Upper lobe of left lung (tissue), 6 donors: Measurements from ENCODE around the gene KIAA1755. TPM values are rescaled to one million over a fixed set of nuclear protein-coding genes. Genes with fewer than 3 reads are reported as not detected.

Source experiments
- ATAC-seq, 2 donors: fragments of 200-7000 bp; cut with Tn5 transposase; one replicate each; pipeline ENCODE4 v1.9.1; 2022; ENCODE audit warnings: mild to moderate bottlenecking in 2 of 2, moderate library complexity in 2 of 2; ENCODE audit not compliant: low FRiP score in 2 of 2
- DNase-seq, 2 donors: peaks; one replicate each; pipeline ENCODE4 v3.0.0-alpha.2; 2019 to 2020
- H3K27ac ChIP-seq, 4 donors: fragments of 200-600 bp; sonication (generic); one replicate each; pipeline ENCODE4 v1.5.1; 2016 to 2019
- H3K27me3 ChIP-seq, 4 donors: fragments of 200-600 bp; sonication (generic); one replicate each; pipeline ENCODE4 v1.5.1; 2017 to 2019
- H3K36me3 ChIP-seq, 4 donors: fragments of 200-600 bp; sonication (generic); one replicate each; pipeline ENCODE4 v1.5.1; 2016 to 2019
- H3K4me1 ChIP-seq, 4 donors: fragments of 200-600 bp; sonication (generic); one replicate each; pipeline ENCODE4 v1.5.1; 2018 to 2019
- H3K4me3 ChIP-seq, 4 donors: fragments of 200-600 bp; sonication (generic); one replicate each; pipeline ENCODE4 v1.5.1; 2017 to 2019; ENCODE audit warnings: mild to moderate bottlenecking in 2 of 4, moderate library complexity in 1 of 4
- H3K9me3 ChIP-seq, 4 donors: fragments of 200-600 bp; sonication (generic); one replicate each; pipeline ENCODE4 v1.5.1; 2018 to 2019
- CTCF ChIP-seq, 6 experiments: fragments of 450-650 bp in 4 of 6; fragments of 200-600 bp in 2 of 6; sonication (generic) in 2 of 6; IDR thresholded peaks; one replicate each; pipeline ENCODE4 v1.5.1; 2016 to 2019; ENCODE audit warnings: antibody characterized with exemption in 6 of 6
- EP300 ChIP-seq, 4 donors: sonication (generic); formaldehyde crosslinking; IDR thresholded peaks; one replicate each; pipeline ENCODE4 v1.5.1; 2017; ENCODE audit warnings: antibody characterized with exemption in 4 of 4, control low read depth in 2 of 4
- POLR2A ChIP-seq, 4 donors: fragments of 450-650 bp; IDR thresholded peaks; one replicate each; pipeline ENCODE4 v1.5.1; 2016 to 2017; ENCODE audit warnings: antibody characterized with exemption in 4 of 4, mild to moderate bottlenecking in 2 of 4
- POLR2AphosphoS5 ChIP-seq, 2 donors: sonication (generic); formaldehyde crosslinking; IDR thresholded peaks; one replicate each; pipeline ENCODE4 v1.5.1; 2017; ENCODE audit warnings: antibody characterized with exemption in 2 of 2
- WGBS, 2 donors: methylation state at CpG; one replicate each; pipeline ENCODE4 v1.1.5; 2017 to 2018; 5-methylcytosine and 5-hydroxymethylcytosine counted together
- total RNA-seq, 6 donors: library from RNA; depleted of rRNA in 4 of 6; stranded (reverse); fragments of >200 nt in 4 of 6; gene quantifications; one replicate each; pipeline versions ENCODE4 v1.1.0 to v1.2.1, GENCODE V29; 2016 to 2021
- donor health status: DM: no; HTN: no; CAD: no; lungs with moderate emphysema.
- donor health status: DM: no; HTN: yes; CAD: no; lungs with severe emphysema.

Gene KIAA1755
- total RNA-seq, 6 donors from 2014 or later, result 0.15 to 3.1 (median 1.4) TPM

DNA sequence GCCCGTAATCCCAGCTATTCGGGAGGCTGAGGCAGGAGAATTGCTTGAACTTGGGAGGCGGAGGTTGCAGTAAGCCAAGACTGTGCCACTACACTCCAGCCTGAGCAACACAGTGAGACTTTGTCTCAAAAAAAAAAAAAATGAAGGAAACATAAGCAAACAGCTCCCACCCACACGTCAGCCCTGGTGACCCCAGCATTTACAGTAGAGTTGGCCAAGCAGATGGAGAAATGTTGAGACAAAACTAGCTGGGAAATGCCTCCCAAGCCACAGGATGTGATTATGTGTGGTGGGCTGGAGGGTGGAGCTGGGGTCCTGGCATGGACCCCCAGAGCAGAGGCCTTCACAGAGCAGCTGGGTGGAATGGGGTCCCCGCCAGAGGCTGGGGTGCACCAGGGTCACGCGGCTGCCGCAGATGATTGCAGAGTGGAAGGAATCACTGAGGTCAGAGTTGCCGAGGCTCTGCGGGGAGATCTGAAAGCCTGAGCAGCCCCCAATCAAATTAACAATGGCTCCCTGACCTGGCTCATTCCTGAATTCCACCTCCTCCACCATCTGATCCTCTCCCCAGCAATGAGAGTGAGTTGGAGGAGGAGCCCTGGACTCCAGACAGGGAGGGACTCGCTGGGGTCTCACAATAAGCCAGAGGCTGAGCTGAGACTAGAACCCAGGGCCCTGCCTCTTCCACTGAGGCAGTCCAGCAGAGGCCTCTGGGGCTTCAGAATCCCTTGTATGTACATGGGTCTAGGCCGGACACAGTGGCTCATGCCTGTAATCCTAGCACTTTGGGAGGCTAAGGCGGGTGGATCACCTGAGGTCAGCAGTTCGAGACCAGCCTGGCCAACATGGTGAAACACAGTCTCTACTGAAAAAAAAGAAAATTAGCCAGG, 60.8 kb downstream of the KIAA1755 start:
- Histone ChIP-seq H3K4me1 (peaks cover 0 to 26% (median 12%) of the 10 kb centered on the region in 4 donors), H3K27me3 (no peaks in the 10 kb centered on the region), H3K36me3 (no peaks in the 10 kb centered on the region), H3K4me3 (no peak overlapping the region), H3K27ac (no peak overlapping the region), H3K9me3 (no peaks in the 10 kb centered on the region)
- ATAC-seq, result no peak
- no peak for DNase-seq
- 87 to 95% methylated on average over 7 to 14 of the region's 14 CpGs for WGBS, 2 donors
- TF ChIP-seq CTCF (IDR thresholded peaks at IDR 0.05), result no peak
- TF ChIP-seq POLR2AphosphoS5 (IDR thresholded peaks at IDR 0.05), result no peak
- TF ChIP-seq POLR2A (IDR thresholded peaks at IDR 0.05), result no peak
- no peak for TF ChIP-seq EP300 (IDR thresholded peaks at IDR 0.05)

- TF ChIP-seq CTCF (IDR thresholded peaks at IDR 0.05), result no peak
- TF ChIP-seq POLR2AphosphoS5 (IDR thresholded peaks at IDR 0.05), result no peak
- no peak for TF ChIP-seq POLR2A (IDR thresholded peaks at IDR 0.05)
- no peak for TF ChIP-seq EP300 (IDR thresholded peaks at IDR 0.05)
- DNase-seq (no peak), ATAC-seq (no peak)
- 77 to 82% methylated on average over 5 to 8 of the region's 8 CpGs for WGBS, 2 donors
- H3K27ac ChIP-seq, result no peak overlapping the region
- H3K9me3 ChIP-seq, result no peaks in the 10 kb centered on the region
- no peaks in the 10 kb centered on the region for H3K27me3 ChIP-seq
- no peaks in the 10 kb centered on the region for H3K36me3 ChIP-seq
- peaks cover 0 to 27% (median 12%) of the 10 kb centered on the region in 4 donors for H3K4me1 ChIP-seq
- no peak overlapping the region for H3K4me3 ChIP-seq
These were observed 62.2 kb downstream of the KIAA1755 start for GRCh38 chr20:38198238-38198861.

- no peak overlapping the region for H3K4me3 ChIP-seq
- ATAC-seq (no peak), DNase-seq (no peak)
- H3K36me3 ChIP-seq, result no peaks in the 10 kb centered on the region
- peaks cover 0 to 27% (median 12%) of the 10 kb centered on the region in 4 donors for H3K4me1 ChIP-seq
- no peak for TF ChIP-seq CTCF (IDR thresholded peaks at IDR 0.05)
- peak overlapping the region in 1 of 4 donors; percentile 70 for H3K27ac ChIP-seq
- H3K9me3 ChIP-seq, result no peaks in the 10 kb centered on the region
- WGBS, 2 donors, result 67 to 94% methylated on average over 1 of the region's 1 CpG
- no peaks in the 10 kb centered on the region for H3K27me3 ChIP-seq
These were observed 62.9 kb downstream of the KIAA1755 start for GRCh38 chr20:38197619-38198018.

DNA sequence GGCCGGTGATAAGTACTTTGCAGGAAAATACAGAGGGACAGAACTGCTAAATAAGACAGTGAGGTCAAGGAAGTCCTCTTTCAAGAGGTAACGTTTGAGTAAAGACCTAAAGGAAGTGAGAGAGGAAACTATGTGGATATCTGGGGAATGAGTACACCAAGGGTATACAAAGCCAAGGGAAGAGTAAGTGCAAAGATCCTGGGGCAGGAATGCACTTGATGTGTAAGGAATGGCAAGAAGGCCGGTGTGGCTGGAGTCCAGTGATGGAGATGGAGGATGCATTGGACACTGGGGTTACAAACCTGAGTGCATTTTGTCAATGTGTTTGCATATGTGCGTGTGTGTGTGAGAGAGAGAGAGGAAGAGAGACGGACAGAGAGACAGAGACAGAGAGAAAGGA, 63.3 kb downstream of the KIAA1755 start:
- H3K36me3 ChIP-seq, result no peaks in the 10 kb centered on the region
- no peak for DNase-seq
- WGBS, 2 donors, result 73 to 75% methylated on average over 5 of the region's 5 CpGs
- TF ChIP-seq POLR2A (IDR thresholded peaks at IDR 0.05), result no peak
- TF ChIP-seq CTCF (IDR thresholded peaks at IDR 0.05), result no peak
- no peak for TF ChIP-seq POLR2AphosphoS5 (IDR thresholded peaks at IDR 0.05)
- TF ChIP-seq EP300 (IDR thresholded peaks at IDR 0.05), result no peak
- no peak for ATAC-seq
- no peaks in the 10 kb centered on the region for H3K9me3 ChIP-seq
- peak overlapping the region in 2 of 4 donors; percentile 24 to 70 for H3K27ac ChIP-seq
- H3K27me3 ChIP-seq, result no peaks in the 10 kb centered on the region
- no peak overlapping the region for H3K4me3 ChIP-seq
- peaks cover 0 to 27% (median 12%) of the 10 kb centered on the region in 4 donors for H3K4me1 ChIP-seq
